ENCODE measurements around the gene IDH3A. TPM values are rescaled to one million over a fixed set of nuclear protein-coding genes. Genes with fewer than 3 reads are reported as not detected.

The IDH3A gene
- total RNA-seq, 2 donors from 2014 or later: 32.1 to 115 TPM

DNA sequence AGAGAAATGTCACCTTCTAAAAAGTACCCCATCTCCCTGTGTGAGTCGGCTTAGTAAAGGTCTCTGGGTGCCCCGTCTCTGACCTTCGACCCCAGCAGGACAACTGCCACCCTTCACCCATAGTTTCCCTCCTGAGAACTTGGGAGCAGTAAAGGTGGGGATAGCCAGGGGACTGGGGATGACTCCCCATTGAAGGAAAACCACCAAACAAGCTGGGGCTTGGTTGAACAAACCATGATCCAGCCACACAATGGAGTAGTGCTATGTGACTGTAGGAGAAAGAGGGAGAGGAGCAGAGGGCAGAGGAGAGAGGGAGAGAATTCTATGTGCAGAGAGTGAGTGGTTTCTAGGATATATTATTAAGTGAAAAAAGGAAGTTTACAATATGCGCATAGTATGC, 33.7 kb downstream of the IDH3A start:
- no peak overlapping the region for H3K4me3 ChIP-seq
- no peaks in the 10 kb centered on the region for H3K36me3 ChIP-seq
- WGBS: 90% methylated on average over 4 of the region's 4 CpGs
- no peaks in the 10 kb centered on the region for H3K4me1 ChIP-seq (replicated peaks)
- no peak overlapping the region for H3K27ac ChIP-seq
- intact Hi-C loops (cut with DNase I): no loop called here
- TF ChIP-seq, protein P1, sequence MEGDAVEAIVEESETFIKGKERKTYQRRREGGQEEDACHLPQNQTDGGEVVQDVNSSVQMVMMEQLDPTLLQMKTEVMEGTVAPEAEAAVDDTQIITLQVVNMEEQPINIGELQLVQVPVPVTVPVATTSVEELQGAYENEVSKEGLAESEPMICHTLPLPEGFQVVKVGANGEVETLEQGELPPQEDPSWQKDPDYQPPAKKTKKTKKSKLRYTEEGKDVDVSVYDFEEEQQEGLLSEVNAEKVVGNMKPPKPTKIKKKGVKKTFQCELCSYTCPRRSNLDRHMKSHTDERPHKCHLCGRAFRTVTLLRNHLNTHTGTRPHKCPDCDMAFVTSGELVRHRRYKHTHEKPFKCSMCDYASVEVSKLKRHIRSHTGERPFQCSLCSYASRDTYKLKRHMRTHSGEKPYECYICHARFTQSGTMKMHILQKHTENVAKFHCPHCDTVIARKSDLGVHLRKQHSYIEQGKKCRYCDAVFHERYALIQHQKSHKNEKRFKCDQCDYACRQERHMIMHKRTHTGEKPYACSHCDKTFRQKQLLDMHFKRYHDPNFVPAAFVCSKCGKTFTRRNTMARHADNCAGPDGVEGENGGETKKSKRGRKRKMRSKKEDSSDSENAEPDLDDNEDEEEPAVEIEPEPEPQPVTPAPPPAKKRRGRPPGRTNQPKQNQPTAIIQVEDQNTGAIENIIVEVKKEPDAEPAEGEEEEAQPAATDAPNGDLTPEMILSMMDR (IDR thresholded peaks at IDR 0.05): no peak
- no peak for TF ChIP-seq POLR2AphosphoS5 (IDR thresholded peaks at IDR 0.05)
- no peak for TF ChIP-seq POLR2A (IDR thresholded peaks at IDR 0.05)
- no peaks in the 10 kb centered on the region for H3K9me3 ChIP-seq
- no peaks in the 10 kb centered on the region for H3K27me3 ChIP-seq (replicated peaks; ENCODE audit: insufficient read depth)
- no peak for DNase-seq (ENCODE audit: low spot score)

DNA sequence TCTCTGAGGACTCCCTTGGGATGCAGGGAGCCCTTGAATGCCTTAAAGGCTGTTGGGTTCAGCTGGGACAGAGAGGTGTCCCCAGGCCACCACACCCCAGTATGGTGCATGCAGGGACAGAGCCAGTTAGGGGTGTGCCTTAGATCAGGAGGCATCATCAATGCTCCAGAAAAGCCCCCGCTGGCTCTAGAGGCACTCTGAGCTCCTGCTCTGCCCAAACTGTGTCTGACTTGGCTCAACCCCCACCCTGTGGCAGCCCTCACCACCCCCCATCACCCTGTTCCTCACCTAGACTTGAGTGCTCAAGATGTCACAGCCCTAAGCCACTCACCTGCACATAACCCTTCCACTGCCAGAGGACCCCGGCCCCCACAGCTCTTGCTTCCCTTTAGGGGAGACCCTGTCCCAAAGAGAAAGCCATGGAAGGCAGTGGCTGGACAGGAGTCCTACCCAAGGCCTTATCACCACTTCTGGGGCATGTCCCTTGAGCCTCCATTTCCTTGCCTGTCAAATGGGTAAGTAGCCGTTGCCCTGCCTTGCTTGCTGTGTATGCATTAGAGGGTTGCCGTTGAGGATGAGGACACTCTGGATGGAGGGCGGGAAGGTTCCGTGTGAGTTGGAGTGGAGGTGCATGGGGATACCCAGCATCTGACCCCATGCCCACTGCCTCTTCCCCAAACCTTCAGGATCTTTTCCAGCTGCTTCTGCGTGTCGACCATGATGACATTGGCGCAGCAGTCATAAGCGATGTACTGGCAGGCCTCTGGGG, 43.8 kb downstream of the IDH3A start:
- H3K27me3 ChIP-seq (replicated peaks; ENCODE audit: insufficient read depth): no peaks in the 10 kb centered on the region
- no peaks in the 10 kb centered on the region for H3K36me3 ChIP-seq
- H3K4me3 ChIP-seq: no peak overlapping the region
- TF ChIP-seq POLR2AphosphoS5 (IDR thresholded peaks at IDR 0.05) (no peak), POLR2A (IDR thresholded peaks at IDR 0.05) (no peak)
- TF ChIP-seq, protein P1 (IDR thresholded peaks at IDR 0.05): no peak
- 94% methylated on average over 10 of the region's 10 CpGs for WGBS
- no peak overlapping the region for H3K27ac ChIP-seq
- H3K4me1 ChIP-seq (replicated peaks): no peaks in the 10 kb centered on the region
- no peak for DNase-seq (ENCODE audit: low spot score)
- H3K9me3 ChIP-seq: no peaks in the 10 kb centered on the region
- intact Hi-C loops (cut with DNase I): no loop called here

DNA sequence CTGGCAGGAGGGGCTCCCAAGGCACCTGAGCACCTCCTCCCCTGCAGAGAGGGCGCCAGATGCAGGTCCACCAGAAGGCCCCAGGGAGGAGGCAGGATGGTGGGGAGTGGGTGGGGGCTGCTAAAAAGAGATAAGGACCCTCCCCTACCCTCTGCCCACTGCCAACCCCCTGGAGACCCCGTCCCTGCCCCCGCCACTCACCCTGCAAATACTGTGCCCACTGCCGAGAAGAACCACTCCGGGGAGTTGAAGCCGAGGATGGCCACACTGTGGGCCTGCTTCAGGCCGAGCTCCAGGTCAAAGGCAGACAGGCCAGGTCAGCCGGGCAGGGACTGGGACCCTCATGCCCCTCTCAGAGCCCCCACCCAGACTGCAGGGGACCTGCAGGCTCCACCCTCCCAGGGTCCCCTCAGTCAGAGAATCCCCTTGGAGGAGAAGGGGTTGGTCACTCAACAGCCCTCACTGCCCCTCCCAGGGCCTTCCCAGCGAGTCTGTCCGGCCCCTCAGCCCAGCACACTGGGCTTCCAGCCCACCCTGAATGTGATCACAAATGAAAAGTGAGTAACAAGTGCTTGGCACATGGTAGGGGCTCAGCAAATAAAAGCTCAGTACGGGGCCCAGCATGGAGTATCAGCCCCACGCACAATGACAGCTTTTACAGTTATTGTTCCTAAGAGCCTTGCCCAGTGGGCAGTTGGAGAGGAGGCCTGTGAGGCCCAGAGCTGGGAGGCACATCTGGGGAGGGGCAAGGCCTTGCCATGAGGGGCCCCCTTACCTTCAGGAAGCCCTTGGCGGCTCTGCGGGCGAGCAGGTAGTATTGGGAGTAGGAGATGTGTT, 44.8 kb downstream of the IDH3A start:
- no peak for DNase-seq (ENCODE audit: low spot score)
- intact Hi-C loops (cut with DNase I): no loop called here
- H3K27ac ChIP-seq: no peak overlapping the region
- no peaks in the 10 kb centered on the region for H3K9me3 ChIP-seq
- TF ChIP-seq, protein P1 (IDR thresholded peaks at IDR 0.05): no peak
- TF ChIP-seq POLR2A (IDR thresholded peaks at IDR 0.05) (no peak), POLR2AphosphoS5 (IDR thresholded peaks at IDR 0.05) (no peak)
- no peak overlapping the region for H3K4me3 ChIP-seq
- H3K36me3 ChIP-seq: no peaks in the 10 kb centered on the region
- no peaks in the 10 kb centered on the region for H3K4me1 ChIP-seq (replicated peaks)
- WGBS: 90% methylated on average over 13 of the region's 15 CpGs
- no peaks in the 10 kb centered on the region for H3K27me3 ChIP-seq (replicated peaks; ENCODE audit: insufficient read depth)

DNA sequence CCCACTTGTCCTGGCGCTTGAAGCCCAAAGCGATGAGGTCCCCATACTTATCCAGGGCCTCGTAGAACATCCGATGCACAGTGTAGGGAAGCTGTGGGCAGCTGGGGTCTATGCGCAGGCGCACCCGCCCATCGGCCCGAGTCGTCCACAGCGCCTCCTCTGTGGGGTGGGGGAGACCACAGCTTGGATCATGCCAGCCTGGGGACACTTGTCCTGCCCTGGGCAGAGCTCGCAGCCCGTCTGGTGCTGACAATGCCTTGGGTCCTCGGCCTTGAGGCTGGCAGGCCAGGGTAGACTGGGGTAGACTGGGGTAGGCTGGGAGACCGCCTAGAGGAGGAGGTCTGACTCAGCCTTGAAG, 45.4 kb downstream of the IDH3A start:
- no peaks in the 10 kb centered on the region for H3K27me3 ChIP-seq (replicated peaks; ENCODE audit: insufficient read depth)
- no peak overlapping the region for H3K27ac ChIP-seq
- DNase-seq (ENCODE audit: low spot score): no peak
- intact Hi-C loops (cut with DNase I): no loop called here
- H3K9me3 ChIP-seq: no peaks in the 10 kb centered on the region
- no peak overlapping the region for H3K4me3 ChIP-seq
- H3K36me3 ChIP-seq: no peaks in the 10 kb centered on the region
- WGBS: 91% methylated on average over 15 of the region's 15 CpGs
- no peaks in the 10 kb centered on the region for H3K4me1 ChIP-seq (replicated peaks)
- TF ChIP-seq, protein P1 (IDR thresholded peaks at IDR 0.05): no peak
- TF ChIP-seq POLR2A (IDR thresholded peaks at IDR 0.05): no peak
- TF ChIP-seq POLR2AphosphoS5 (IDR thresholded peaks at IDR 0.05): no peak
